HFFc6 (cell line): ENCODE data around the gene THADA. TPM values are rescaled to one million over a fixed set of nuclear protein-coding genes. Genes with fewer than 3 reads are reported as not detected.
A peak's percentile ranks its signal among the peaks of the same experiment; 100 is the strongest.
"Not testable (repeated sequence)": the region's sequence is repeated elsewhere in the genome, so short reads cannot be mapped to it uniquely, and the experiment has no call there.

Experiments used
- DNase-seq: peaks from one replicate; pipeline ENCODE4 v3.0.0-alpha.2; 2018
- H3K27ac Mint-ChIP-seq: 2 replicates; pipeline ENCODE4 v1.8.0; 2020; ENCODE audit warnings: mild to moderate bottlenecking, mixed read lengths
- H3K27me3 Mint-ChIP-seq: 2 replicates; pipeline ENCODE4 v1.8.0; 2021; ENCODE audit warnings: mild to moderate bottlenecking, moderate library complexity, mixed read lengths; ENCODE audit not compliant: insufficient read depth
- H3K36me3 Mint-ChIP-seq: 2 replicates; pipeline ENCODE4 v1.8.0; 2021; ENCODE audit warnings: low read depth, mixed read lengths
- H3K4me1 Mint-ChIP-seq: 2 replicates; pipeline ENCODE4 v1.8.0; 2020; ENCODE audit warnings: low read depth, mixed read lengths
- H3K4me3 Mint-ChIP-seq: 2 replicates; pipeline ENCODE4 v1.8.0; 2020; ENCODE audit warnings: mild to moderate bottlenecking, moderate library complexity, mixed read lengths
- H3K9me3 Mint-ChIP-seq: 2 replicates; pipeline ENCODE4 v1.8.0; 2020; ENCODE audit warnings: mild to moderate bottlenecking, mixed read lengths
- CTCF ChIP-seq: fragments of 200-600 bp; sonication (generic); IDR thresholded peaks from 2 replicates; pipeline ENCODE4 v1.5.0; 2021; ENCODE audit warnings: antibody characterized with exemption, mild to moderate bottlenecking
- total RNA-seq, 6 experiments: library from RNA; stranded (reverse); fragmentation: NEBNext Ultra II Directional; extraction: Animal tissue kit (Norgen Biotek cat#: 25700); gene quantifications; 2 replicates in 1 of 6; 3 replicates in 5 of 6; pipeline ENCODE4 v1.2.3, GENCODE V29; 2021

Gene THADA
- total RNA-seq, 6 experiments from 2014 or later: 14.3 to 20.5 (median 17.3) TPM

- Mint-ChIP-seq H3K27ac (no peak overlapping the region), H3K27me3 (no peaks in the 10 kb centered on the region), H3K36me3 (peaks cover 20% of the 10 kb centered on the region), H3K9me3 (no peaks in the 10 kb centered on the region), H3K4me3 (no peak overlapping the region), H3K4me1 (peaks cover 38% of the 10 kb centered on the region)
- TF ChIP-seq CTCF: no peak
- peak; percentile 7 for DNase-seq
Observed at GRCh38 chr2:43391878-43392215, 204.0 kb downstream of the THADA start.

- TF ChIP-seq CTCF: no peak
- Mint-ChIP-seq H3K36me3 (peaks cover 17% of the 10 kb centered on the region), H3K4me3 (no peak overlapping the region), H3K4me1 (peaks cover 36% of the 10 kb centered on the region), H3K27me3 (no peaks in the 10 kb centered on the region), H3K27ac (no peak overlapping the region), H3K9me3 (no peaks in the 10 kb centered on the region)
- no peak for DNase-seq
Observed at GRCh38 chr2:43391201-43391877, 204.5 kb downstream of the THADA start.

- TF ChIP-seq CTCF: no peak
- H3K9me3 Mint-ChIP-seq: no peaks in the 10 kb centered on the region
- no peak overlapping the region for H3K4me3 Mint-ChIP-seq
- no peak for DNase-seq
- H3K27ac Mint-ChIP-seq: no peak overlapping the region
- no peaks in the 10 kb centered on the region for H3K27me3 Mint-ChIP-seq
- peaks cover 32% of the 10 kb centered on the region for H3K4me1 Mint-ChIP-seq
- peaks cover 8% of the 10 kb centered on the region; the same call in 1 of the 2 replicates for H3K36me3 Mint-ChIP-seq
Observed at GRCh38 chr2:43389581-43390466, 206.0 kb downstream of the THADA start.

- peaks cover 5% of the 10 kb centered on the region; the same call in 1 of the 2 replicates for H3K36me3 Mint-ChIP-seq
- no peaks in the 10 kb centered on the region for H3K27me3 Mint-ChIP-seq
- H3K4me1 Mint-ChIP-seq: peaks cover 32% of the 10 kb centered on the region
- no peak overlapping the region for H3K4me3 Mint-ChIP-seq
- H3K27ac Mint-ChIP-seq: no peak overlapping the region
- no peak for TF ChIP-seq CTCF
- H3K9me3 Mint-ChIP-seq: no peaks in the 10 kb centered on the region
- DNase-seq: no peak
Observed at GRCh38 chr2:43388371-43388770, 207.5 kb downstream of the THADA start.

- Mint-ChIP-seq H3K27me3 (no peaks in the 10 kb centered on the region), H3K36me3 (no peaks in the 10 kb centered on the region), H3K27ac (no peak overlapping the region), H3K4me1 (peaks cover 28% of the 10 kb centered on the region), H3K4me3 (no peak overlapping the region), H3K9me3 (no peaks in the 10 kb centered on the region)
- no peak for TF ChIP-seq CTCF
- peak; percentile 32 for DNase-seq
Observed at GRCh38 chr2:43387092-43388062, 208.5 kb downstream of the THADA start.

- H3K4me3 Mint-ChIP-seq, H3K27ac Mint-ChIP-seq, H3K27me3 Mint-ChIP-seq, H3K36me3 Mint-ChIP-seq, DNase-seq, H3K9me3 Mint-ChIP-seq: not testable (repeated sequence)
- peaks cover 21% of the 10 kb centered on the region for H3K4me1 Mint-ChIP-seq
Observed at GRCh38 chr2:43386679-43387078, 209.2 kb downstream of the THADA start.
